K562 (cell line): ENCODE results near the gene OR2B6. TPM values are rescaled to one million over a fixed set of nuclear protein-coding genes. Genes with fewer than 3 reads are reported as not detected.

Source experiments
- BHLHE40 ChIP-seq: IDR thresholded peaks from 2 replicates; pipeline ENCODE4 v1.6.1; 2011; ENCODE audit warnings: low read length, improper control_type of control experiment
- BRCA1 ChIP-seq, 2 experiments: fragments of 450-650 bp in 1 of 2; sonication (generic) in 1 of 2; formaldehyde crosslinking in 1 of 2; IDR thresholded peaks; 2 replicates each; pipeline versions ENCODE4 v1.5.0 to v1.6.1; 2017 to 2020; ENCODE audit warnings: mild to moderate bottlenecking in 1 of 2, missing genetic modification reagents in 1 of 2
- BRD4 ChIP-seq: fragments of 200-600 bp; sonication (generic); IDR thresholded peaks from 2 replicates; pipeline ENCODE4 v1.6.1; 2017; ENCODE audit warnings: inconsistent platforms
- HIVEP1 ChIP-seq: fragments of 250-450 bp; sonication (Bioruptor Pico); IDR thresholded peaks from 2 replicates; pipeline ENCODE4 v1.4.0; 2020; ENCODE audit warnings: mild to moderate bottlenecking
- JUN ChIP-seq, 2 experiments: sonication (generic) in 1 of 2; formaldehyde crosslinking in 1 of 2; IDR thresholded peaks; 2 replicates each; pipeline versions ENCODE4 v1.6.1 to v1.8.0; 2012 to 2022; ENCODE audit warnings: borderline replicate concordance in 2 of 2, mild to moderate bottlenecking in 2 of 2, improper control_type of control experiment in 1 of 2, low read depth in 1 of 2, low read length in 1 of 2, missing genetic modification reagents in 1 of 2
- KLF6 ChIP-seq: fragments of 250-450 bp; sonication (Bioruptor Pico); IDR thresholded peaks from 2 replicates; pipeline ENCODE4 v1.4.0; 2020; ENCODE audit warnings: mild to moderate bottlenecking, moderate library complexity, borderline replicate concordance
- LEF1 ChIP-seq: fragments of 450-650 bp; IDR thresholded peaks from 2 replicates; pipeline ENCODE4 v1.6.1; 2016; ENCODE audit warnings: mild to moderate bottlenecking
- MTA2 ChIP-seq: fragments of 450-650 bp; IDR thresholded peaks from 2 replicates; pipeline ENCODE4 v1.6.1; 2016; ENCODE audit warnings: low read depth
- POLR2B ChIP-seq: fragments of 450-650 bp; IDR thresholded peaks from 2 replicates; pipeline ENCODE4 v1.6.1; 2018; ENCODE audit warnings: low read depth; ENCODE audit not compliant: partially characterized antibody
- RCOR1 ChIP-seq, 2 experiments: IDR thresholded peaks; 2 replicates each; pipeline ENCODE4 v1.6.1; 2012; ENCODE audit warnings: low read depth in 2 of 2, low read length in 2 of 2, borderline replicate concordance in 1 of 2, improper control_type of control experiment in 1 of 2
- SMARCA4 ChIP-seq: fragments of 450-650 bp; IDR thresholded peaks from 2 replicates; pipeline ENCODE4 v1.6.1; 2016
- SOX6 ChIP-seq: fragments of 450-650 bp; IDR thresholded peaks from 2 replicates; pipeline ENCODE4 v1.6.1; 2014; ENCODE audit warnings: mild to moderate bottlenecking
- SRSF1 ChIP-seq: fragments of 200-400 bp; formaldehyde crosslinking; IDR thresholded peaks from 2 replicates; pipeline ENCODE4 v1.6.1; 2017; ENCODE audit warnings: mild to moderate bottlenecking, low read depth, low read length, moderate library complexity
- ZBTB40 ChIP-seq, 2 experiments: fragments of 450-650 bp in 1 of 2; sonication (generic) in 1 of 2; formaldehyde crosslinking in 1 of 2; IDR thresholded peaks; 2 replicates each; pipeline versions ENCODE4 v1.7.1 to v1.9.0; 2016 to 2022; ENCODE audit warnings: inconsistent platforms in 1 of 2, mild to moderate bottlenecking in 1 of 2, missing genetic modification reagents in 1 of 2
- ZNF165 ChIP-seq: fragments of 250-450 bp; sonication (Bioruptor Pico); IDR thresholded peaks from 2 replicates; pipeline ENCODE4 v1.4.0; 2020; ENCODE audit warnings: borderline replicate concordance
- ZNF184 ChIP-seq: sonication (generic); formaldehyde crosslinking; IDR thresholded peaks from 2 replicates; pipeline ENCODE4 v1.5.0; 2020; ENCODE audit warnings: missing genetic modification reagents
- ZNF197 ChIP-seq: fragments of 200-800 bp; sonication (Bioruptor generic); IDR thresholded peaks from 2 replicates; pipeline ENCODE4 v1.6.1; 2016; ENCODE audit warnings: low read depth, missing genetic modification characterization, missing compliant biosample characterization
- ZNF217 ChIP-seq: sonication (generic); formaldehyde crosslinking; IDR thresholded peaks from 2 replicates; pipeline ENCODE4 v1.8.0; 2022; ENCODE audit warnings: mild to moderate bottlenecking, missing genetic modification reagents
- ZNF316 ChIP-seq: fragments of 450-650 bp; IDR thresholded peaks from 2 replicates; pipeline ENCODE4 v1.6.1; 2016
- ZNF507 ChIP-seq: conservative IDR thresholded peaks from 2 replicates; pipeline ENCODE4 v1.6.1; 2017; ENCODE audit warnings: missing genetic modification characterization, missing compliant biosample characterization
- ZNF644 ChIP-seq: fragments of 200-800 bp; sonication (Bioruptor generic); IDR thresholded peaks from 2 replicates; pipeline ENCODE4 v1.6.1; 2016; ENCODE audit warnings: low read depth, missing genetic modification characterization, missing compliant biosample characterization
- polyA plus RNA-seq, 8 experiments: library from polyadenylated mRNA; depleted of rRNA in 4 of 8; stranded (reverse) in 5 of 8; unstranded in 3 of 8; fragments of >200 nt; fragmentation: Nextera tagmentation in 2 of 8; fragmentation: Illumina TruSeq in 1 of 8; extraction: Ambion mirVana in 2 of 8; extraction: Trizol in 1 of 8; gene quantifications; 2 replicates each; pipeline versions ENCODE4 v1.2.1 to v1.2.3, GENCODE V29; 2011 to 2014; ENCODE audit warnings: inconsistent platforms in 1 of 8, missing spikeins in 1 of 8
- total RNA-seq, 7 experiments: library from RNA; depleted of rRNA in 6 of 7; stranded (reverse); fragments of >200 nt in 6 of 7; fragmentation: Illumina TruSeq in 2 of 7; extraction: Trizol in 2 of 7; gene quantifications; 2 replicates each; pipeline versions ENCODE4 v1.2.1 to v1.2.3, GENCODE V29; 2011 to 2021; ENCODE audit warnings: low replicate concordance in 1 of 7

The OR2B6 gene
- total and polyA plus RNA-seq, 9 of the 15 experiments (the other 6 are each of a cell fraction or from before 2014, with no cell fraction given): 1.9 to 18.7 (median 4.4) TPM

DNA sequence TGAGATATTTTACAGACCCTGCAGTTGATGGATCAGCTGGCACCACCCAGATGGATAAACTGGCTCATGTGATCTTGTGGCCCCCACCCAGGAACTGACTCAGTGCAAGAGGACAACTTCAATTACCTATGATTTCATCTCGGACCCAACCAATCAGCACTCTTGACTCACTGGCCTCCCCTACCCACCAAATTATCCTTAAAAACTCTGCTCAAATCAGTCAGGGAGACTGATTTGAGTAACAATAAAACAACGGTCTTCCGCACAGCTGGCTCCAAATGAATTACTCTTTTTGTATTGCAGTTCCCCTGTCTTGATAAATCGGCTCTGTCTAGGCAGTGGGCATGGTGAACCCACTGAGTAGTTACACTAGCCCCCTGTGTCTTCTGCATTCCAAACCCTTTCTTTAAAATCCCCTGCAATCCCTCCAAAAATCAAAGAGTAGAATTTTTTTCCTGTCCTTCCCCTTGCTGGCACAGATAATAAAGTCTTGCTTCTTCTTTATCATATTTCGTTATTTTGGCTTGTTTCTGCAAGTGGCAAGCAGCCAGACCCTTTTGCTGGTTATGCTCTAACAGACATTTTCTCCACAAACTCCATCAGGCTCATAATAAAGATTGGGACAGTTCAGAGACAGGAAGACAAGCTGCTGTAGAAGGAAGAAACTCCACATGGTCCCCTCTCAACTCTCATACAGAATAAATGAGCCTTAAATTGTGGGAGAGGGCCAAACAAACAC lies 48.3 kb downstream of the OR2B6 start (continued):
- TF ChIP-seq BHLHE40: 0 out of 2 replicates have a peak, but pooled peaks have one; percentile 14
- no peak for TF ChIP-seq ZNF165 (CRISPR knock-in tag)
- TF ChIP-seq POLR2B: no peak
- TF ChIP-seq ZNF316: no peak
- no peak for TF ChIP-seq BRD4
- peak in 1 of 2 experiments; percentile 15; a peak in 1 of 4 replicates for TF ChIP-seq RCOR1 (IDR thresholded peaks at IDR 0.05; ENCODE audit: borderline replicate concordance in 1 of 2, low read depth in 2 of 2, low read length in 2 of 2)
- no peak for TF ChIP-seq BRCA1 (IDR thresholded peaks at IDR 0.05)
- TF ChIP-seq BRCA1 (CRISPR knock-in tag; IDR thresholded peaks at IDR 0.05): no peak
- no peak for TF ChIP-seq ZNF644 (tag)
- no peak for TF ChIP-seq MTA2
- no peak for TF ChIP-seq ZBTB40 (IDR thresholded peaks at IDR 0.05)
- TF ChIP-seq ZBTB40 (CRISPR knock-in tag; IDR thresholded peaks at IDR 0.05): no peak
- TF ChIP-seq HIVEP1 (CRISPR knock-in tag): no peak
- no peak for TF ChIP-seq ZNF184 (CRISPR knock-in tag)
- TF ChIP-seq ZNF197: no peak
- TF ChIP-seq SOX6: no peak
- no peak for TF ChIP-seq KLF6 (CRISPR knock-in tag)
- TF ChIP-seq JUN (IDR thresholded peaks at IDR 0.05; ENCODE audit: borderline replicate concordance, low read depth, low read length): peak; percentile 12; the same call in 1 of the 2 replicates
- no peak for TF ChIP-seq JUN (CRISPR knock-in tag; IDR thresholded peaks at IDR 0.05; ENCODE audit: borderline replicate concordance)
- TF ChIP-seq SRSF1: no peak
- no peak for TF ChIP-seq LEF1
- no peak for TF ChIP-seq SMARCA4
- TF ChIP-seq ZNF217 (CRISPR knock-in tag): no peak
- no peak for TF ChIP-seq ZNF507 (tag)
